CD4-positive, alpha-beta T cell treated with Interleukin-12 subunit alpha and Interleukin-12 subunit beta, for 1 hour (primary cell): ENCODE data around the gene PLA2G5.
A peak's percentile ranks its signal among the peaks of the same experiment; 100 is the strongest.
"Not testable (repeated sequence)": the region's sequence is repeated elsewhere in the genome, so short reads cannot be mapped to it uniquely, and the experiment has no call there.

Experiments used
- DNase-seq: peaks from one replicate; pipeline ENCODE4 v3.0.0-alpha.2; 2020

The PLA2G5 gene, protein sequence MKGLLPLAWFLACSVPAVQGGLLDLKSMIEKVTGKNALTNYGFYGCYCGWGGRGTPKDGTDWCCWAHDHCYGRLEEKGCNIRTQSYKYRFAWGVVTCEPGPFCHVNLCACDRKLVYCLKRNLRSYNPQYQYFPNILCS

DNA sequence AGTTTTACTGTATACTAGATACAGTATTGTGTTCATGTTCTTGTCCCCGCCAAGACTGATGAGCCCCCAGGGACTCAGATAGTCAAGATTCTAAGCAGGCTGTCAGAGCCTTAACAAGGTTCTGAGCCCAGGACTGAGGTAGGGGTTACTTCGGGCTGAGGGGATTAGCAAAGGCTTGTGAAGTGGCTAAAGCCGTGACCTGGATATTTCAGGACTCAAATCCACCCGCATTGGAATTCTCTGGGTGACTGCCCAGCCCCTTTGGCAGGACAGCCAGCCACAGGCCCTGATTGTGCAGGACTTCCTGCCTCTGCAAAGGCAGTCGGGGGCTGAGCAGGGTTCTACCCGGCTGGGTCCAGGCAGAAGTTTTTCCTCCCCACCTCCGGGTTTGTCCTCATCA, at the start of gene PLA2G5:
PLA2G5 (plus strand) TSS at position 321 of the 400 bp plus-strand sequence. CDS start 14,637 bp downstream, outside the sequence.
- DNase-seq, result no peak

DNA sequence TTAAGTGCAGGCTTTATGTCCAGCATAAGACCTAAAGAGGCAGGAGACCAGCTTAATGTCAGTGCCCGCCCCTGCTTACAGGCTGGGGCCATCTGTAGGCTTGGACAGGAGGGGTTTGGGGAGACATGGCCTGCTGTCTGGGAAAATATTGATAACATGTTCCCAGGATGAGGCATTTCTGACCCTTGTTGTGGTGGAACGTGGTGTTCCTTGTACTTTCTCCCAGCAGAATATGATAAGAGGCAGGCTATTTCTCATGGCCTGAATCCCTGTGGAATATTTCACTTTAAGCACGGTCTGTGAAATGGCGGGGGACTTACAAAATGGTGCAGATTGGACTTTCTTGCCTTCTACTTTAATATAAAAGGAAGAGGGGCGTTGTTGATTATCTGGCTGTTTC, 41.9 kb upstream of the PLA2G5 start:
- no peak for DNase-seq

DNA sequence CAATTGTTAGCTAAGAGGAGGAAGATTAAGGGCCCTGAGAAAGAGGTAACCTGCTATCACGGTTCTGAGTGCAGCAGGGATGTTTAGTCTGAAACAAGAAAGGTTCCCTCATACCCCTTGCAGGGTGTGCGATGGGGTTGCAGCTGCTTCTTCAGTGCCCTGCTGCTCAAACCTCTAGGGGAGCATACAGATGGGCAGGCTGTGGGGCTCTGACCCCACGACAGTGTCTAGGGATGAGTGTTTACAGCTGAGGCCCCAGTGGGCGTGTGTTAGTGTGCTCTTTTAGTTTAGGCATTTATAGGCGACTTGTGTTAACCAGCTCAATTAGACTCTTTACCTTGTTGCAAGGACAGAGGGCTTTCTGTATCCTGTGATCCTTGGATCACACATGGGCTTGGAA, 41.3 kb upstream of the PLA2G5 start:
- no peak for DNase-seq

DNA sequence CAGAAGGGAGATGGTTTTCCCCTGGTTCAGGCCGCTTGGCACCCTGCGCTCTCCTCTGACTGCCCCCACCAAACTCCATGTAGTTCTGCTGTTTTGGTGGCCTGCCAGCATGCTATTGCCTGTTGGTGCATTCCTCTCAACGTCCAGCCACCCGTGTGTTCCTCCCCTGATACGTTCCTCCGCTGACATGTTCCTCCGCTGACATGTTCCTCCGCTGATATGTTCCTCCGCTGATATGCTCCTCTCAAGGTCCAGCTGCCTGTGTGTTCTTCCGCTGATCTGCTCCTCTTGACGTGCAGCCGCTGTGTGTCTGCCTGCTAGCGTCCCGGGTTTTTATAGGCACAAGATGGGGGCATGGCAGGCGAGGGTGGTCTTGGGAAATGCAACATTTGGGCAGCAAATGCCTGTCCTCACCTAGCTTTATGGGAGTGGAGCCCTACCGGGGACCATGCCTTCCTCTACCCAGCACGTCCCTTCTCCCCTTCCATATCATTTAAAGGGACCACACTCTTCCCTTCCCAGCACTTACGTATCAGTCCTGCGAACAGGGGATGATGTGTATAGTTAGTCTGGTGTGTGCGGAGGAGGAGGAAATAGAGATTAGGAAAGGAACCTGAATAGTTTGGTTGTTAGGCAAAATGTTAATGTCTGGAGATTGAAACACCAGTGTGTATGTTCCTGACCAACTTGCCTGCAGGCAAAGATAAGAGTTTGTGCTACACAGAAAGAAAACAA, 40.6 kb upstream of the PLA2G5 start:
- no peak for DNase-seq

DNA sequence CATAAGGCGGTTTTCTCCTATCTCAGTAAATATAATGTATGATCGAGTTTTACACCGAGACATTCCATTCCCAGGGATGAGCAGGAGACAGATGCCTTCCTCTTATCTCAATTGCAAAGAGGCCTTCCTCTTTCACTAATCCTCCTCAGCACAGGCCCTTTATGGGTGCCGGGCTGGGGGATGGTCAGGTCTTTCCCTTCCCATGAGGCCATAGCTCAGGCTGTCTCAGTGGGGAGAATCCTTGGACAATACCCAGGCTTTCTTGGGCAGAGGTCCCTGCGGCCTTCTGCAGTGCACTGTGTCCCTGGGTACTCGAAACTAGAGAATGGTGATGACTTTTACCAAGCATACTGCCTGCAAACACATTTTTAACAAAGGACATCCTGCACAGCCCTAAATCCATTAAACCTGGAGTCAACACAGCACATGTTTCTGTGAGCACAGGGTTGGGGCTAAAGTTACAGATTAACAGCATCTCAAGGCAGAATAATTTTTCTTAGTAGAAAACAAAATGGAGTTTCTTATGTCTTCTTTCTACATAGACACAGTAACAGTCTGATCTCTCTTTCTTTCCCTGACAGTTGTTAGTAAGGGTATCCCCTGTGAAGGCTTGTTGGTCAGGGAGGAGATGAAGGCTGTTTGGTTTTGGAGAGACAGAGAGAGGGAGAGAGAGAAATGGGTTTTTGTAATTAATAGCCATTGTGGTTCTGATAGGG, 39.4 kb upstream of the PLA2G5 start:
- not testable (repeated sequence) for DNase-seq

DNA sequence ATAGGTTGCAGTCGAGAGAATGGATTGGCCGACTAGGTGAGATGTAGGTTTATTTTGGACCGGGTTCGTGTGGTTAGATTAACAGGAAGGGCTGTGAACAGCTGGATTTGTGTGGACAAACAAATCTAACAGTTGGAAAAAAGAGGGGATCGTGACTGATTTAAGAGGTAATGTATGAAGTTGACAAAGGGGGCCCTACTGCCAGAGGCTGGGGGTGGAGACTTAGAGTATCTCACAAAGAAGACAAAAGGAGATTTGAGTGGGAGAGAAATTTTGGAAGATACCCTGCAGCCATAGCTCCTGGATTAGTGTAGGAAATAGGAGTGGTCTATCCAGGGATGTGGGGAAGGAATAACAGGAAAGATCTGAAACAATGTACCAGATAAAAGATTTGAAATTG, 38.8 kb upstream of the PLA2G5 start:
- DNase-seq, result no peak

DNA sequence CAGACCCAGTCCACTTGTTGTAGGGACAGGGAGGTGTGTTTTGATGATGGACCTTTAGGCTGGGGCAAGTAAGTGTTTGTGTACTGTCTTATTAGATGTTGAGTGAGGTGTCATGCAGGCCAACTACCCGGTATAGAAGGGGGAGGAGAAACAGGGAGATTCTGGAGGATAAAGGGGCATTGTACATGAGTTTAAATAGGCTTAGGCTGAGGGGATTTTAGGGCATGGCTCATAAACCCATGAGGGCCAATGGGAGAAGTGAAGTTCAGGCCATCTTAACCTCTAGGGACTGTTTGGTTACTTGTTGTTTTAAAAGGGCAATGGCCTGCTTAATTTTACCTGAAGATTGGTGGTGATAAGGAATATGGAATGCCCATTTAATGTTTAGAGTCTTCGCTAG, 38.2 kb upstream of the PLA2G5 start:
- DNase-seq, result no peak

DNA sequence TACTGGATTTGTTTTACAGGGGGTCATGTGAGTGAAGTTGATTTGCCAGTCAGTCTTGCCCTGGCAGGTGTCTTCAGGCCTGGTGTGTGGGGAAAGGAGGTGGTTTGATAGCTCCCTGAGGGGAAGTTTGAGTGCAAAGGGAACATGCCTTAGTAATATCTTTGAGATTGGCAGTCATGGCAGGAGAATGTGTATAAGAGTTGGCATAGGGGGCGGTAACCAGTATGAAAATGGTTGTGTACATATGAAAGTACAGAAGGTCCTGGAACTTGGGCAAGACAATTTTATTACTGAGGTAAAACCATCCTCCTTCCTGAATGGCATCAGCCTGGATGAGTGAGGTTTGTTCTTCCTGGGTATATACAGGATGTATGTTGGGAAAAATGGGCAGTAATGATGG, 37.6 kb upstream of the PLA2G5 start:
- DNase-seq, result no peak

DNA sequence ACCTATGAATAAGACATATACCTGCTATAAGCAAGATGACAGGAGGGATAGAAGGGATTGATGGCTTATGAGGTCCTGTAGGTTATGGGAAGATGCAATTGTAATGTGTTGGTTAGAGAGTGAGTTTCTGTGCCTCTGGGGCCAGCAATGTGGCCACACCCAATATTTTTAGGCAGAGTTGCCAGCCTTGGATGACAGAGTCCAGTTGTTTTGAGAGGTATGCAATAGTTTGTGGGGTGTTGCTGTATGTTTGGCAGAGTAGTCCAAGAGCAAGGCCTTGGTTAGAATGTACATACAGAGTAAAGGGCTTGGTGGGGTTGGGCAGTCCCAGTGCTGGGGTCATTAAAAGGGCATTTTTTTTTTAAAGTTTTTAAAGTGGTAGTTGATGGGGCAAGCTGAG, 36.6 kb upstream of the PLA2G5 start:
- no peak for DNase-seq

DNA sequence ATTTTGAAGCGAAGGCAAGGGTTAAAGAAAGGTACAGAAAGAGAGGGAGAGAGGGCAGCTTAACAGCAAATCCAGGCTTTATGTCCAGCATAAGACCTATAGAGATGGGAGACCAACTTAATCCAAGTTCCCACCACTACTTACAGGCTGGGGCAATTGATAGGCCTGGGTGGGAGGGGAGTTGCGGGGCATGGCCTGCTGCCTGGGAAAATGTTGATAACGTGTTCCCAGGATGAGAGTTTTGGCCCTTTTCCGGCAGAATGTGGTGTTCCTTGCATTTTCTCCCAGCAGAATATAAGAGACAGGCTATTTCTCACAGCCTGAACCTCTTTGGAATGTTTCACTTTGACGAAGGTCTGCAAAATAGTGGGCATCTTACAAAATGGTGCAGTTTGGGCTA, 34.9 kb upstream of the PLA2G5 start:
- DNase-seq, result no peak

DNA sequence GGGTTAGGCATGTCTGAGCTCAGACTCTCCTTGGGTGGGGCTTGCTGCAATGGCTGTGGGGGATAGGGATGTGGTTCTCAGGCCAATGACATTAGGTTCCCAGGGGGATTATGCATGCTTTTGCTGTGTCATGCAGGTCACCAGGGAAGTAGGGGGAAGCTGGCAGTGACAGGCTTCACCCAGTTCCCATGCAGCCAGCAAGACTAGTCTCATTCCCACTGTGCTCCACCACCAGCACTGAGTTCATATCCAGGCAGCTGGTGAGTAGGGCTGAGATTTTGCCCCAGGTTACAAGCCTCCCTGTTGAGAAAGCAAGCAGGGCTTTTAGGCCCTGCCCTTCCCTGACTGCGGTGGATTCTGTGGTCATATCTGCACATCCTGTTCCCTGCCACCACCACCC, 32.1 kb upstream of the PLA2G5 start:
- DNase-seq, result no peak

DNA sequence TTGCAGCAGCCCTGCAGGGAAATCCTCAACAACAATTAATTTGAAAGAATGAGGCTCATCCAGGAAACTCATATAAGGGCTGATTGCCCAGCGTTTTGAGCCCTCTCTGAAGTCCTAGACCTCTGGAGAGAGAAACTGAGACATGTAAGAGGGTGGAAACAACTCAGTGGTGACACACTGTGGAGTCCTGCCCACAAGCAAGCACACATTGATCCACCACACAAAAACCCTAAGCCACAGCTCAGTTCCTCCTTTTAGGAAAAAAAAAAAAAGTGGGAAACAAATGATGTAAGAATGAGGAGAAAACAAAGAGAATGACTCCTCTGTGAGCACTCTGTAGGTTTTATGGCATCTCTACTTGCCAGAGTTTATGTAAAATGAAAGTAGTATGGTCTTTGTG, 22.9 kb upstream of the PLA2G5 start:
- DNase-seq, result no peak

DNA sequence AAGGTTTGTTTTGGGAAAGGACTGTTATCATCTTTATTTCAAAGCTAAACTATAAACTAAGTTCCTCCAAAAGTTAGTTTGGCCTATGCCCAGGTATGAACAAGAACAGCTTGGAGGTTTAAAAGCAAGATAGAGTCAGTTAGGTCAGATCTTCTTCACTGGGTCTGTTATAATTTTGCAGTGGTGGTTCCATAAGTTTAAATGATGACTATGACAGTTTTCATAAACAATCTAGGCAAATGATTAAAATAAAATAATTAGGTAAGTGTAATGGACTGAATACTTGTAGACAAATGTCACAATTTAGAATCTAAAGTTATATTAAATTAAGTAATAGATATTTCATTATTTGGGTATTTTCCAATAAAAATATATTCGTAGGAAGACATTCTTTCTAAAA, 21.4 kb upstream of the PLA2G5 start:
- no peak for DNase-seq

DNA sequence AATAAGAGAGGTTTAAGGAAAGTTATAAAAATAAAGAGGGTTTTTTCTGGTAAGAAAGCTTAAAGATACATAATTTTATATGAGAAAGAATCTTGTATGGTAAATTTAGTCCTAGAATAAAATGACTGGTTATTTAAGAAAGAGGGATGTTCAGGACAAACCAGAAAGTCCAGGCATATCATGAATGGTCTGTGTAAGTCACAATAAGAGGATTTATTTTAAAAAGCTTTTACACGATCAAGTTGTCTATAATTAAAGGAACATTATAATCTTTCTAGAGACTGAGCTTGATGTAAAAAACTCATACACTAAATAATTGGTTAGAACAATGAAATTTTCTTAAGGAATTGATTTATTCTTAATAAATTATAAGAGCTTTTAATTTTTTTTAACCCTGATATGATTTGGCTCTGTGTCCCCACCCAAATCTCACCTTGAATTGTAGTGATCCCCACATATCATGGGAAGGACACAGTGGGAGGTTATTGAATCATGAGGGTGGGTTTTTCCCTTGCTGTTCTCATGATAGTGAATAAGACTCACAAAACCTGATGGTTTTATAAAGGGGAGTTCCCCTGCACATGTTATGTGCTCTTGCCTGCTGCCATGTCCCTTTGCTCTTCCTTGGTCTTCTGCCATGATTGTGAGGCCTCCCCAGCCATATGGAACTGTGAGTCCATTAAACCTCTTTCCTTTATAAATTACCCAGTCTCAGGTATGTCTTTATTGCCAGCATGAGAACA, 20.8 kb upstream of the PLA2G5 start:
- not testable (repeated sequence) for DNase-seq

DNA sequence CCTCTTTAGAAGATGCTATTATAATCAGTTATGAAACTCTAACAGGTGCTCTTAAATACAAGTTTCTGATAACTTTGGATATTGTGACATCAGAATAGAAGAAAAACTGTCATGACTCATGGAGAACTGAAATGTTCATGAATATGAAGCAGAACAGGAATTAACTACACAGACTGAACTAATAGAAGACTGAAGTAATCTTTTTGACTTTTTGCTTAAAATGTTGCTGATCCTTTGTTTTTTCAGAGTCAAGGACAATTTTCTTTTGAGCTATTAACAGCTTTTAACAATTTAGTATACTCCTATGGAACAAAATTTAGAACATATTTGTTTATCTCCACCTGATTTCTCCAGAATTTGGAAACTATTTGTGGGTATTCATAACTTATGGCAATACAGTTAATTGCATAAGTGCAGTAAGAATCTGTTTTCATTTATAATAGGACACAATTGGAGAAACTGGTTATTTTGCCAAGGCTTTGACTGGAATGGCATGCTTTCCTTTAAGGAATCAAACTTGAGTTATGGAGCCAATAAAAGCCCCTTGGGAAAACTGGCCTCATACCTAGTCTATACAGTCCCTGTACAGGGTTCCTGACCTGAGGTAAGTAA, 18.7 kb upstream of the PLA2G5 start:
- no peak for DNase-seq

DNA sequence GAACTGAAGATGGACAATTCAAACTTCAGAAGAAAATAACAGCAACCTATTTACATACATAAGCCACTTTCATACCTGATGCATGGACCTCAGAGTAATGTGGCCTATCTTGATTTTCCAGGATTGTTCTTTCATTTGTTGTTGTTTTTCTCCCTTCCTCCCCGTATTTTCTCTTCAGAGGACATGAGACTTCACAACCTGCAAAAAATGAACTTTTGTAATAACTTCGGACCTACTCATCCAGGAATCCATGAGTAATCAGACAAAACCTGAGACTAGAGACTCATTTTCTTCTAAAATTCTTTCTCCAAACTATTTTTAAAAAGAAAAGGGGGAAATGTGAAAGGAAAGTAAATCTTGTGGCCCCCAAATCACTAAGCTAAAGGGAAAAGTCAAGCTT, 17.6 kb upstream of the PLA2G5 start:
- DNase-seq, result no peak

DNA sequence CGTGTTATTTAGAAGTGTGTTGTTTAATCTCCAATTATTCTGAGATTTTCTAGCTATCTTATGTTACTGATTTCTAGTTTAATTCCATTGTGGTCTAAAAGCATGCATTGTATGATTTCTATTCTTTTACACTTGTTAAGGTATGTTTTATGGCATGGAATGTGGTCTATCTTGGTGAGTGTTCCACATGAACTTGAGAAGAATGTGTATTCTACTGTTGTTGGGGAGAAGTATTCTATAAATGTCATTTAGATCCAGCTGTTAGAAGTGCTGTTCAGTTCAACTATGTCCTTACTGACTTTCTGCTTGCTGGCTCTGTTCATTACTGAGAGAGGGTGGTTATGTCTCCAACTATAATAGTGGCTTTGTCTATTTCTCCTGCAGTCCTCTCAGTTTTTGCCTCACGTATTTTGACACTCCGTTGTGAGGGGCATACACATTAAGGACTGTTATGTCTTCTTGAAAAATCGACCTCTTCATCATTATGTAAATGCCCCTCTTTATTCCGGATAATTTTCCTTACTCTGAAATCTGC, 12.0 kb upstream of the PLA2G5 start:
- DNase-seq, result no peak

DNA sequence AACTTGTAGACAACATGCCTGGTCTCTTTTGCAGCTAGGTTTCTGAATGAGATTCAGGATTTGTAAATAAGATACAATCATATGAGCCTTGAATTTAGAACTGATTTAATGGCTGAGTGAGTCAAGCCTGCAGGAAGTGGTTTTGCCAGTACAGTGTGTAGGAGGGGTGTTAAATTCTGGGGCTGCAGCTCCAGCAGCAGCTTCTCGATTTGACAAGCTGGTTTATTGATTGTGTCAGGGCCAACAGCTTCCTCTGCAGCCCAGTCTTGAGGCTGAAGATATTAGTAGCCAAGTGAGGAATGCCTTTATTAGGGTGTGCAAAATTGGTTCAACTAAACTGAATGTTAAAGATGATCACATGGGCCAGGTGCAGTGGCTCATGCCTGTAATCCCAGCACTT, 11.5 kb upstream of the PLA2G5 start:
- peak; percentile 26 for DNase-seq

DNA sequence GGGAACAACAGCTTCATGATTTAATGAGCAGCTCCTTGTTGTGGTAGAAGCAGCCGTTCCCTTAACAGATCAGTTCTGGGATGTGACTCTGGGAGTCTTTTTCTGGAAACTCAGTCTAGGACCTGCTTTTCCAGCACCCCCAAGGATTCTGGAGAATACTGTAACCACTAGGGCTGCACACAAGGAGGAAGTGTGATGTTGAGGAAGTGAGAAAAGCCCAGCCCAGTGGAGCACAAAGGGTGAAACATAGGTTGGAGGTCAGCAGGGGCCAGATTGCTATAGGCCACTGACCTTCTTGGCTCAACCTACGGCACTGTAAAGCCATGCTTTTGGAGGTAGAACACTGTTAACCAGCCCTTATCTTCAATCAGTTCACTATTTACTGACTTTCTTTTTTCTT, 10.1 kb upstream of the PLA2G5 start:
- no peak for DNase-seq

DNA sequence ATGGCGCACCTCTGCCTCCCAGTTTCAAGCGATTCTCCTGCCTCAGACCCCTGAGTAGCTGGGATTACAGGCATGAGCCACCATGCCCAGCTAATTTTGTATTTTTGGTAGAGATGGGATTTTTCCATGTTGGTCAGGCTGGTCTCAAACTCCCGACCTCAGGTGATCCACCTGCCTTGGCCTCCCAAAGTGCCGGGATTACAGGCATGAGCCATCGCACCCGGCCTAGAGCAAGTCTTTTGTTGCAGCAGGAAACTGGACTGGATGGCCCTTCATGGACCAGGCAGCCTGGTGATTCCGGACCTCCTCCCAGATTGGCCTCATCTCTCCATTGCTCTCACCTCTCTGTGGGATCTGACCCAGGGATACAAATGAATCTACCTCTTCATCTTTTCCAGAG, 9.2 kb upstream of the PLA2G5 start:
- not testable (repeated sequence) for DNase-seq

DNA sequence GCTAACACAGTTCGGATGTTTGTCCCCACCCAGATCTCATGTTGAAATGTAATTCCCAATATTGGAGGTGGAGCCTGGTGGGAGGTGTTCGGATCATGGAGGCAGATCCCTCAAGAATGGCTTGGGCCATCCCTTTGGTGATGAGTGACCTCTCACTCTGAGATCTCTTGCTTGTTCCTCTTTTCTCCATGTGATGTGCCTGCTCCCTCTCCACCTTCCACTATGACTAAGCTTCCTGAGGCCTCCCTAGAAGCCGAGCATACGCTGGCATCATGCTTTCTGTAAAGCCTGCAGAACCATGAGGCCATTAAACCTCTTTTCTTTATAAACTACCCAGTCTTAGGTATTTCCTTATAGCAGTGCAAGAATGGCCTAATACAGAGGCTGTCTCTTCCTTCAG, 8.1 kb upstream of the PLA2G5 start:
- DNase-seq, result no peak

DNA sequence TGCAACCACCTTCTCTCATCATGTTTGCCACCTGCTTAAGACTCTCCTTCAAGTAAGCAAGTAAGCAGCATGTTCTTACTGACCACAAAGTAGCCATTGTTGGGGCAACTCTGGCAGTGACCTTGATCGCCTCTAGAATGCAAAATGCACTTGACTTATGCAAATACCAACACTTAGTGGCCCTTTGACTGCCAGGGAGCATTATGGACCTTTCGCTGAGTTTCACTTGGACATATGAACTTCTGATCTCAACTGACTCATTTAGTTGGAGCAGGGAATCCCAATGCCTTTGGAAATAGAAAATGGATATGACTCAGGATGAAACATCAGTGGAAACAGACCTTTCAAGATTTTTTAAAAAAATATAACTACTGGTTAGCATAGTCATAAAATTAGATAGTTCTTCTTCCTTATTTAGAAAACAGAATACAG, 6.1 kb upstream of the PLA2G5 start:
- no peak for DNase-seq

DNA sequence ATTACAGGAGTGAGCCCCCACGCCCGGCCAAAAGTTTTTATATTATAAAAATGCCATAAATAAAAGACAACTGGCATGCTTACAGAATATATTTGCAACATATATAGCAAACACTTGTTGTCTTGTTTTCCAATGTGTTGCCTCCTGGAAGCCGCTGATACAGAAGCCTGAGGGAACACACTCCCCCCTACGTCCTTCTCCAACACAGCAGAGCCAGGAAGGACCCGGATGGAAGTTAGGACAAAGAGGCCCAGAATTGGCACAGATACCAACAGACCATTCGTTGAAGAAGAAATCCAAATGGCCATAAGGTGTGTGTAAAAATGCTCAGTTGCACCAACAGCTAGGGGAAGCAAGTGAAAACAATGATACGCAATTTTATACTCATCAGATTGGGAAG, 1.3 kb upstream of the PLA2G5 start:
- DNase-seq, result no peak
